Measurements from ENCODE around the gene CTBP1. TPM values are rescaled to one million over a fixed set of nuclear protein-coding genes. Genes with fewer than 3 reads are reported as not detected.
A peak's percentile ranks its signal among the peaks of the same experiment; 100 is the strongest.

Gene CTBP1
- polyA plus RNA-seq, 3 donors = 172 to 181 (median 176) TPM

DNA sequence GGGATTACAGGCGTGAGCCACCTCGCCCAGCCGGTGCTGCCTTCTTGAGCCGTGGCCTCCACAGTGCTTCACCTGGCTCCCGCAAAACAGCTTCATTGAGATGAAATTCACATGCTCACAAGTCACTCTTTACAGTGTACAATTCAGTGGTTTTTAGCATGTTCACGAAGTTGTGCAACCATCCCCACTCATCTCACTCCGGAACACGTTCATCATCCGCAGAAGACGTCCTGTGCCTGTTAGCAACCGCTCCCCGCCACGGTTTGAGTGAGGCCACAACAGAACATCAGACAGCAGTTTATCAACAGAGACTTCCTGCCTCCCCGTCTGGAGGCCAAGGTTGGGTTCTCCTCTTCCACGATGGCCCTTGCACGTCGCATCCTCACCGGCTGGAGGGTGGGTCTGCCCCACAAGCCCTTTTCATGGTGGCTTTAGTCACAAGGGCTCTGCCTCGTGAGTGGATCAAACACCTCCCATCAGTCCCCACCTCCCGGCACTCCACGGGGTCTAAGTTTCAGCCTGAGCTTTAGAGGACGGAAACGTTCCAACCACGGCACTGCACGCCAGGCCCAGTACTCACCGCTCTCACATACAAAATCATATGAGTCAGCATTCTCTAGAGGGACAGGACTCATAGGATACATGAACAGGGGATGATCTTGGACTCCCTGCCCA is 46.9 kb downstream of the CTBP1 start:
- DNase-seq = no peak

DNA sequence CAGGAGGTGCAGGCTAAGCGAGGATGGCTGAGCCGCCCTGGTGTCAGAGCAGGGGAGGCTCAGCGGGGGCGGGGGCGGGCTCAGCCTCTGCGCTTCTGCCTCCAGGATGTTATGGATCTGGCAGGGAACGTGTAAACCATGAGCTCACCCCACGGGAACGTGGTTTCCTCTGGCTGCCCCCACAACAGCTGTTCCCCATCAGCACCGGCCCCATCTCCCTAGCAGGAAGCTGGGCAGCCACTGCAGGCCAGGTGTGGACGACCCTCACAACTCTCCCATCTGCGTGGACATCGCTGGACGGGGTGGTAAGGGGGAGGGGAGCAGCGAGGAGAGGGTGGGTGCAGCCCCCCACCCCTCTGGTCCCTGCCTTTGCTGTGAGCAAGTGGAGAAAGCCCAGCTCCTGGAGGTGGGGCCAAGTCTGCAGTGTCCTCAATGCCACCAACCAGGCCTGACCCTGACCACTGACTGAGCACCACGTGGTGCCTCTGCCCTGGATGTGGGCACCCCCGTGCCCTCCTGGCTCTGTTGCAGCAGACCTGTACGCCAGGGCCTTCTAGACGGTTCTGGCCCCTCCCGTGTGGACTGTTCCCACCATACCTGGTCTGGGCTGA is 48.4 kb downstream of the CTBP1 start:
- DNase-seq = peak; percentile 68

DNA sequence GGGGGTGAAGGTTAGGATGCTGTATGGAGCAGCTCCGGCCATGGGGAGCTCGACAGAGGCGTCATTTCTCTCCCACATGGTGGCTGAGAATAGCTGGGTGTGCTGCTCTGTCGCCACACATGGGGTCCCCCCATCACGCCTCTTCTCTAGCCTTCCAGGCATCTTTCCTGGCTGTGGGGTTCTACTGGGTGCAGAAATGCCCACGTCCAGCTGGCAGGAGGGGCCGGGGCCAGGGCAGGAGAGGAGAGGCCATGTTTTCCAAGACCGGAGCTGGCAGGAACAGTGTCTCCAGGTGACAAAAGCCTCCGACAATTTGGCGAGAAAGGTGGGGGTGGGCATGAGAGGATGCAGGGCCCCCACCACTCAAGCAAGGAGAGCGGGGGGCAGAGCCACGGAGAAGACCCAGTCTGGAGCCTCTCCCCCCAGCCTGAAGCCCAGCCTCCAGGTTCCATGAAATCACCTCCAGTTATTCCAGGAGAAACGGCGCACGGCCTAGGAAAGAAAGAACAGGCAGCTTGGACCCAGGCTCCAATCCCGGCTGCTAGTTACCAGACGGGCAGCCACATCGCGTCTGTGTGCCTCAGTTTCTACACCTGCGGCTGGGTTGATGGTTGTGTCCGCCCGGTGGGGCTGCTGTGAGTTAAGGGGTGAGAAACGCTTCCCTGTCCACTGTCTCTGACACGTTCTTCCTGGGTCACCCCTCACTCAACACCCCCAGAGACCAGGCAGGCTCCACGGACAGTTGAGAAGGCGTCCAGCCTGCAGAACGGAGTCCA is 49.2 kb downstream of the CTBP1 start:
- no peak for DNase-seq

DNA sequence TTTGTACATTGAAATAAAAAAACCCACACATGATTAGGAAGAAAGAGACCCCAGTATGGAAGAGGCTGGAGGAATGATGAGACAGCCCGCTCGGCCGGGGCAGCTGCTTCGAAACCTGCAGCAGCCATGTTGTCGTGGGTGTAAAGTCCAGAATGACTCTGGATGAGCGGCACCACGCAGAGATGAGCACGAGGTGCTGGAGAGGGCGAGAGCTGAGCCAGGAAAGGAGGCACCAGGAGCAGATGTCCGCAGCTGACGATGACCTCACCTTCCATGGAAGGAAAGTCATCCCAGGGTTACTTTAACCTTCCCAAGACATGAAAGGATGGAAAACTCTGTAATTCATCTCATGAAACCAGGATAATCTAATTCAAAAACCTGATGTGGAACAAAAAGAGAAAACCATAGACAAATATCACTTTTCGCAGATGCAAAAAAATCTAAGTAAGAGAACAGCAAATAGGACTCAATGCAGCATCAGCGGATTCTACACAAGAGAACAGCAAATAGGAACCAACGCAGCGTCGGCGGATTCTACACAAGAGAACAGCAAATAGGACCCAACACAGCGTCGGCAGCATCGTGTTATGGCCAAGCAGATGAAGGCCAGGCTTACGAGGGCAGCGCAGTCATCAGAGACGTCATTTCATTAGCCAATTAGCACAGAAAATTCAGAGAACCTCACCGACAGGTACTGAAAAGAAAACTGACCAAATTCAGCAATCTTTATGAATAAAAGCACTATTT is 50.7 kb downstream of the CTBP1 start:
- no peak for DNase-seq

DNA sequence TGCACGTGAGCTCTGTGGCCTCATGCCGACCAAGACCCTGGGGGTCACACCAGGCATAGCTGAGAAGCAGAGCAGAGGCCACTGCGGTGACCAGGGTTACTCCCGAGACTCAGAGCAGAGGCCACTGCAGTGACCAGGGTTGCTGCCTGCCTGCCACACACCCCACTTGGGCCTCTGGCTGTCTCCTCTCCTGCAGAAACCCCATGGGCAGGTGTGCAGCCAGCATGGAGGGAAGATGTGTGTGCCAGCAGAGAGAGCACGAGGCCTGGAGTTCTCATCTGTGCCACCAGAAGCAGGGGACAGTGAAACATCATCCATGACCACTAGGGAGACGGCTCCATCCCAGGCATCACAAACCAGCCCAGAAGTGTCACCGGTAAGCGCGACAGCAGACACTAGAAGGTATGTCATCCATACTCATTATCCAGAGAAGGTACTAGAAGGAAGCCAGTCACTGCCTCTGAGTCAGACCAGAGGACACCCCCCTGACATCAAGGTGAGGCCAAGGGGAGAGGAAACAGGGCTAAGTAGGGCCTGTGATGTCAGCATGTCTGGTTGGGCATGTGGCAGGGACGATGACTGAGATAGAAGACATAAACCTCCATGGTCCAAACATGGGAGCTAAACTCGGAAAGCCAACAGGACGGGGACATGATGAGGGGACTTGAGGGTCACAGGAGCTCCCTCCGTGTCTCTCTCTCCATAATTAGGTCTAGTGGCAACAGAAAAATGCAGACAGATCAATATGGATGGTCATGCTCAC is 52.3 kb downstream of the CTBP1 start:
- DNase-seq = no peak

DNA sequence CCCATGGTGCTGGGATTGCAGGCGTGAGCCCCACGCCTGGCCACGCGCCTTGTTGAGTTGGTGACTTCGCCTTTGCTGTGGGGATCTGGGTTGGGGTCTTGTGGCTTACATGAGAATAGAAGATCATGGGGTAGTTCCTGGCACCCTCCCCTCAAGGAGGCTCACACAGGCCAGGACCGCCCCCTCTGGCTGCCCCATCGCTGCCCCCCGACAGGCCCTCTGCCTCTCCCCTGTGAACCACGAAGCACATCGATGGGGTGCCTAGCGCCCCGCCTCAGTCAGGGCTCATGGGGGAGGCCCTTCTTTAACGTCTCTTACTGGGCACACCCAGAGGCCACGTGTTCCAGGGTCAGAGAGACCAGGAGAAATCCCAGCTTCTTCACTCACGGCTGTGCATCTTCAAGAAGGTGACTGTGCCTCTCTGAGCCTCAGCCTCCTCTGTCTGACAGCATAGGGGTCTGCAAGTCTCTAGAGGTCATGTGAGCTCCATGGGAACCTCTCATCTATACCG is 53.0 kb downstream of the CTBP1 start:
- no peak for DNase-seq

DNA sequence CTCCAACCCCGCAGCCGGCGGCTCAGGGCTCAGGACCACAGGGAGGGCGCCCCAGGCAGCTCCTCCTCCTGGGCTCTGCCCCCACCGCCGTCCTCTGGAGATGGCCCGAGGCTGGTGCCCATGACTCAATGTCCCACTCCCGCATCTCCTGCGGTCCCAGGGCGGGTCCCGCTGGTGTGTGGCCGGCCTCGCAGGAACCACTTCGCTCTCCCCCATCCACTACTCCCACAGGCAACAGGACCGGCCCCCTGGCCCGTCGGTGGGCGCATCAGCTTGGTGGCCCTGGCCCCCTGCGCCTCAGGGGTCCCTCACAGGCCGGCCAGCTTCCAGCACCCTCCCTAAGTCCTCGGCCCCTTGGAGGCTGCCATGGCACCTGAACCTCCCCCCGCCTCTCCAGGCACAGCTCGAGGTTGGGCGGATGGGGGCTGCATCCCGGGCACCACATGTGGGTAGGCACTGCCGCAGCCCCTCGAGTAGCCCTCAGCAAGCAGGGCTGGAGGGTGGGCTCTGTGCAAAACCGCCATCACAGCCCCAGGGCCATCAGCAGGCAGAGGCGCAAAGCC is 53.7 kb downstream of the CTBP1 start:
- no peak for DNase-seq

DNA sequence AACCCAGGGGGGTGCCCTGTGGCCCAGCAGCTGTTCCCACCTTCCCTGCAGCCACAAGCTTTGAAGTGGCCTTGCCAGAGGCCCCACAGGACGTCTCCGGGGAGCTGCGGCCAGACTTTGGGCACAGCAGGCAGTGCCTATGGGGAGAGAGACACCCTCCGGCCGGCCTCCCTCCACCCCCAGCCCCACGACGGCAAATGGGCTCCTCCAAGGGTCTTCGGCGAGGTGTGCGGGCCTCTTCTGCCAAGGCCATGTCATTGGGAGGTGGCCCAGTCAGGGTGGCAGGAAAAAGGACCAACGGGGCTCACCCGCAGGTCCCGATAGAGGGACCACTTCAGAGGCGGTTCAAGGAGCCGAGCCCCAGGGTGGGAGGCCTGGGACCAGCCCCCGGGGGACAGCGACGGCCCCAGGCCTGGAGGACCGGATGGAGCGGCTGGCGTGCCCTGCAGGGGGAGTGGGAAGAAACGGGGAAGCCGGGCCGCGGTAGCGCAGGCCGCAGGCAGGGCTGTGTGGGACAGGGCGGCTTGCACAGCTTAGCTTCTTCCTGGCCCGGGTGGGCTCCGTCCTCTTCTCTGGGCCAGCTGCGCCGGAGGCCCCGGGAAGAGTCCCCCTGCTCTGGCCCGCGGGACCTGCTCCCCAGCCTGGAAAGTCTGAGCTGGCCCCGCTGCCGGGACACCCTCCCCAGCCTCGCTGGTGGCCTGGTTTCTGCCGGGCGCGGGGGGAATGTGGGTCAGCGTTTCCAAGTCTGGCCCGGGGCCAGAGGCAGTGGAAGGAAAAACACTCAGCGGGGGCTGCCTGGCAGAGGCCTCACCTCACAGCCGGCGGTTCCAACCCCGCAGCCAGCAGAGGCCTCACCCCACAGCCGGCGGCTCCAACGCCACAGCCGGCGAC is 54.7 kb downstream of the CTBP1 start:
- DNase-seq = no peak

DNA sequence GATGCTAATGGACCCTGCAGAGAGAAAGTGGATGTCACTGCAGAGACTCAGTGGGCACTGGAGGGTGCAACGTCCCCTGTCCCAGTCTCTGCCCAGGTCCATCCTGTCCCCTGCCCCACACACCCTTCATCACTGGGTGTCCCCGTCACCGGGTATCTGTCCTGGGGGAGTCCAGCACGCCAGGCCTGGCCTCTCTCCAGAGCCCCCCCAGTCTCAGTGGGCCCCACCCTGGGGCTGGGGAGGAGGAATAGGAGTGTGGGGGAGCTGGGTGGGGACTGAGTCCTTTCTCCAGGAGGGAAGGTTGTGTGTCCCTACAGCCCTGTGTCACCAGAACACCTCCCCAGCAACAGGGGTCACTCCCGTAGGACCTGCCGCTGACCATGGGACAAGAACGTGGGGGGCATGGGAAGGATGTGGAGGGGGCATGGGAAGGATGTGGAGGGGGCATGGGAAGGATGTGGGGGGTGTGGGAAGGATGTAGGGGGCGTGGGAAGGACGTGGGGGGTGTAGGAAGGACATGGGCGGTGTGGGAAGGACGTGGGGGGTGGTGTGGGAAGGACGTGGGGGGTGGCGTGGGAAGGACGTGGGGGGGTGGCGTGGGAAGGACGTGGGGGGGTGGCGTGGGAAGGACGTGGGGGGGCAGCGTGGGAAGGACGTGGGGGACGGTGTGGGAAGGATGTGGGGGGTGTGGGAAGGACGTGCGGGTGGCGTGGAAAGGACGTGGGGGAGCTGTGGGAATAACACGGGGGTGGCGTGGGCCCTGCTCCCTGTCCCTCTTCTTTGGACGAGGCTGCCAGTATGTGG is 55.5 kb downstream of the CTBP1 start:
- no peak for DNase-seq

DNA sequence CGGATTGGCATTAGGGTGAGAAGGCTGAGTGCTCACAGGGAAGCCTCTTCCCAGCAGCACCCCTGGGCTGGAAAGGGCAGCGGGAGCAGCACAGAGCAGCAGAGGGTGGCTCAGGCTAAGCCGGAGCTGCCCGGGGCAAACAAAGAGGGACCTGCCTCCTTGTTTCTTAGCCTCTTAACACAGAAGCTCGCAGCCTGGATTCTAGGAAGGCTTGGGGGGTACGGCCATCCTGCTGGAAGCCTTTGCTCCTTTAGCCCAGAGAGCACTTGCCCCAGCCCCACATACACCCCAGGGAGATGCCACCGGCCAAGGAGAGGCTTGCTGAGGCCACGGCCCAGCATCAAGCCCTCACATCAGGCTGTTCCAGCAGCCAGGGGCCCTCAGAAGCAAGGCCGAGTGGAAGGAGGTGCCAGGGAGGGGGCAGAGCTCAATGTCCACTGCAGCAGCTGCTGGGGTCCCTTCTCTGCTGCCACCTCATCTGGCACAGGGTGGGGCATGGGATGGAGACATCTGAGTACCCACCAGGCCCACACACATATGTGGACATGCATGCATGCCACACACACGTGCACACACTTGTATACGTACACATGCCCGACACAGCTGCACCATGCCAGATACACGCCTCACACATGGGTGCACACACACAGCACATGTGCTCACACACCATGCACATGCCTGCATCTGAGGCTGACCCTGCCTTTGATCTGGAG is 56.3 kb downstream of the CTBP1 start:
- no peak for DNase-seq

DNA sequence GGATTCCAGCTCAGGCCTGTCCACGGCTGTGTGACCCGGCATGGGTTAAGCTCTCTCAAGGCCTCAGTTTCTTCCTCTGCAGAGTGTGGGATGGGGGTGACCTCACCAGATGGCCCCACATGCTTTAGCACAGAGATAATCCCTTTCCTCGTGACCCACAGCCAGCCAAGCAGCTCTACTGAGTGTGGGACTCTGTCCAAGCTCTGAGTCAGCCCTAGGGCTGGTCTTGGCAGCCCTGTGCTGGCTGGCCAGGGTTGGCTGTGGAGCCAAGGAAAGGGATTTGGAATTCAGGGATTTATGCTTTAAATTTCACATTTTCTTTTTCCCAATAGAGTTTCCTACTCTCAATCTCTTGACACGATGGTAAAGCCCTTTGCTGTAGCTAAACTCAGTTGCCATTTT is 56.8 kb downstream of the CTBP1 start:
- DNase-seq = no peak

DNA sequence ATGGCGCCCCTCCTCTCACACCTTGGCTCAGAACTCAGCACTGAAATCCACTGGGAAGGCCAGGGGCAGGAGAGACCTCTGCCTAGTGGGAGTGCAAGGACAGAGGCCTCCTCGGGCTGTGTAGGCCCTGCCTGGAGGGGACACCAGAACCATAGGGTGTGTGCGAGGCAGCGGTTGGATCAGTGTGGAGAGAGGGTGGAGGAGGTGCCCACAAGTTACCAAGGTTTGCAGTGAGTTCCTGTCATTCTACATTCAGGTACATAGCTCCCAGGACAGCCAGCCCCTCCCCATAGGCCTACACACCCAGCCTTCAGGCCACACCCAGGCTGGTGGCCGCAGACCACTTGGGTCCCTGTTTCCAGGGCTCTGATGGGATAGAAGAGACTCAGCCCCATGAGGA is 57.3 kb downstream of the CTBP1 start:
- DNase-seq = no peak

DNA sequence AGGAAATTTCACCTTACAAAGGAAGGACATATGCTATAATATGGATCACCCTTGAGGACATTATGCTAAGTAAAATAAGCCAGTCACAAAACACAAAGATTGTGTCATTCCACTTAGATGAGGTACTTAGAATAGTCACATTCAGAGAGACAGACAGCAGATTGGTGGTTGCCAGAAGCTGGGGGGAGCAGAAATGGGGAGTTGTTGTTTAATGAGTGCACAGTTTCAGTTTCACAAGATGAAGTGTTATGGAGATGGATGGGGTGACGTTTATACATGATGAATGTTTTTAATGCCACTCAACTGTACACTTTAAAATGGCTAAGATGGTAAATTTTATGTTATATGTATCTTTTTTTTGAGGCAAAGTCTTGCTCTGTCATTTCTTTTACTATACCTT is 61.7 kb downstream of the CTBP1 start:
- DNase-seq = no peak

DNA sequence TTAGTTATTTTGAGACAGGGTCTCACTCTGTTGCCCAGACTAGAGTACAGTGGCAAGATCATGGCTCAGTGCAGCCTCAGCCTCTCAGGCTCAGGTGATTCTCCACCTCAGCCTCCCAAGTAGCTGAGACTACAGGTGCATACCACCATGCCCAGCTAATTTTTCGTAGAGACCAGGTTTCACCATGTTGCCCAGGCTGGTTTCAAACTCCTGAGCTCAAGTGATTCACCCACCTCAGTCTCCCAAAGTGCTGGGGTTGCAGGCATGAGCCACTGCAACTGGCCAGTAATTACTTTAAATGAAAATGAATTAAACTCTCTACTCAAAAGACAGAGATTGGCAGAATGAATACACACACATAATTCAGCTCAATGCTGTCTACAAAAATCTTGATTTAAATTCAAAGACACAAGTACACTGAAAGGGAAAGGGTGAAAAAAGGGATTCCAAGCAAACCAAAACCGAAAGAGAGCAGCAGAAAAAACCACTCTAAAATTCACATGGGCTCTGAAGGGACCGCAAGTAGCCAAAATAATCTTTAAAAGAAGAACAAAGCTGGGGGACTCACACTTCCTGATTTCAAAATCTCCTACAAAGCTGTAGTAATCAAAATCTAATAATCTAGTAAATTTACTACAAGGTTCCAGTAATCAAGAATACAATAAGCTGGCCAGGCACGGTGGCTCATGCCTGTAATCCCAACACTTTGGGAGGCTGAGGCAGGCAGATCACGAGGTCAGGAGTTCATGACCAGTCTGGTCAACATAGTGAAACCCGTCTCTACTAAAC is 64.8 kb downstream of the CTBP1 start:
- DNase-seq = no peak

DNA sequence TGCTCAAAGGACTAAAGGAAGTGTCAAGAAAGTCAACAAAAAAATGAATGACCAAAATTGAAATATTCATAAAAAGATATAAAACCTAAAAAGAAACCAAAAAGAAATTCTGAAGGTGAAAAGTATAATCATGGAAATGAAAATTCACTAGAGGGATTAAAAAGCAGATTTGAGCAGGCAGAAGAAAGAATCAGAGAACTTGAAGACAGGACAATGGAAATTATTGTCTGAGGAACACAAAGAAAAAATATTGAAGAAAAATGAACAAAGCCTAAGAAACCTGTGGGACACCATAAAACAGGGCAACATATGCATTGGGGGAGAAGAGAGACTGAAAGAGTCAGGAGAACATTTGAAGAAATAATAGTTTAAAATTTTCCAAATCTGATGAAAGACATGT is 66.6 kb downstream of the CTBP1 start:
- no peak for DNase-seq

DNA sequence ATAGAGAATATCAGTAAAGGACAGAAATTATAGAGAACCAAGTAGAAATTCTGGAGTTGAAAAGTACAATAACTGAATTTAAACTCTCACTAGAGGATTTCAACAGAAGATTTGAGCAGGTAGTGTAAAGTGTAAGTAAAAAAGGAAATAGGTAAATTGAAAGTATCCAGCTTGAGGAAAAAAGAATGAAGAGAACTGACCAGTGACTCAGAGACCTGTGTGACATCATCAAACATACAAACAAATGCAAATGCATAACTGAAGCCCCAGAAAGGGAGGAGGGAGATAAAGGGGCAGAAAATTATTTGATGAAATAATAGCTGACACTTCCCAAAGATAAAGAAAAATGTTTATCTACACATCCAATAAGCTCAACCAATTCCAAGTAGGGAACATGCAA is 68.3 kb downstream of the CTBP1 start:
- DNase-seq = no peak

DNA sequence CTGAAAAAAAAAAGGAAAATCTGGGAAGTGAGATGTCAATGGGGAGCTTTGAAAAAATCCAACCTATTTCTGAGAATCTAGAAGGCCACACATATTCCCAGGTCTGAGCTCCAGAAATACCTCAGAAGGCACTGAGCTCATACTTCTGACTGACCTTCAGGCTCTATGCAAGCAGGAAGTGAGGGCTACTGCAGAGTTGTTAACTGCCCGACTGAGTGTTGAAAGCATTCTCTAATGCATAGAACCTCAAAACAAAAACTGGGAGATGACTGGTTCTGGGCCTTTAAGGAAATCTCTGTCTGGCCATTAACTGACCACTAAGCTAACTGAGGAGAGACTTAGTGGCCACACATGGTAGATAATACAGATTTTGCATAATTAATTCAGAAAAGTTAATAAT is 69.0 kb downstream of the CTBP1 start:
- no peak for DNase-seq

DNA sequence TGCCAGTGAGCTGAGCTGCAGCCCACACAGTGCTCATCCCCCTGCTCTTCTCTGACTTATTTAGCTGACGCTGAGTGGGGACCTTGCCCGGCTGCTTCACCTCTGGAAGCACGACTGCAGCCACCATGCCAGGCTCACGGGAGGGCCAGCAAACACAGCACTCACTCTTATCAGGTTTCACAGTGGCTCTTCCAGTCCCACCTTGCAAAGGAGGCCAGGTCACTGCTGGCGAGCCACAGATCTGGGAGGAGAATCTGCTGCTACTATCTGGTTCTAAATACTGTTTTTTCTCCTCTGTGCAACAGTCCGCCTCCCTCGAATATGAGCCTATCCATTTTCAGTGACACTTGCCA is 69.9 kb downstream of the CTBP1 start:
- no peak for DNase-seq

Data from renal pelvis (tissue), 4 donors.